HG03039 (cell line): ENCODE data around the gene PDE11A.
A peak's percentile ranks its signal among the peaks of the same experiment; 100 is the strongest.

Experiments
- ATAC-seq: cut with Tn5 transposase; IDR thresholded peaks from one replicate; pipeline ENCODE4 v1.9.1; 2021; ENCODE audit warnings: mild to moderate bottlenecking, moderate library complexity; ENCODE audit not compliant: unreplicated experiment

Gene PDE11A

GRCh38 chr2:177772529-177772928 lies 300.0 kb downstream of the PDE11A start:
- no peak for ATAC-seq

DNA sequence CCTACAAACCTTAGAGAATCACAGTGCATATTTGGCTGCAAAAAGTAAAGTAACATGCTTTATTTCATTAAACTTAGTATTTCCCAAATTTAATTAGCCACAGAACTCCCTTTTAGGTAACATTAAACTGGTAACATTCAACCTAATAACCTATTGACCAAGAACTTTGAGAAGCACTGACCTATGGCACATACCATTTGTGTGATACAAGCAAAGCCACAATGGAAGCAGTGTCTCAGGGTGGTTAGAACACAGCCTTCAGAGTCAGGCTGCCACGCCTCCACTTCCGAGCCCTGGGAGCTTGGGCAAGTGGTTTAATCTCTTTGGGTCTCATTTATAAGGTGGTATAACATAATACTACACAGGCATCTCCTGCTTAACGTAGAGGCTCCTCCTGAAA lies 301.4 kb downstream of the PDE11A start:
- ATAC-seq: no peak

DNA sequence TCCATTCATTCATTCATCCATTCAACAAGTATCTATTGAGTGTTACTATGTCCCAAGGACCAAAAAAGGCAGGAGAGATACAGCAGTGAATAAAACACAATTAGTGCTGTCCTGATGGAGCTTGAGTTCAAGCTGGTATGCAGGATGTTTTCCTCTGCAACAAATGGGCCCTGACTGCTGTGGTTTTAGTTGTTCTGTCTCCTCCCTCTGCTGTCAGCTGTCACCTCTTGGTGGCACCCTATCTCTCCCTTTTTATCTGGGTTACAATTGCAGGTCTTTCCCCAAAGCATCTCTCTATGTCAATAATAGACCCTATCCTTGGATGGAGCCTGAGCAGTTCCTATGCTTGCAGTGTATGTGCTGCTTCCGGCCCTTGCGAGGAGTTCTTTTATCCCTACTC lies 304.8 kb downstream of the PDE11A start:
- ATAC-seq: no peak

DNA sequence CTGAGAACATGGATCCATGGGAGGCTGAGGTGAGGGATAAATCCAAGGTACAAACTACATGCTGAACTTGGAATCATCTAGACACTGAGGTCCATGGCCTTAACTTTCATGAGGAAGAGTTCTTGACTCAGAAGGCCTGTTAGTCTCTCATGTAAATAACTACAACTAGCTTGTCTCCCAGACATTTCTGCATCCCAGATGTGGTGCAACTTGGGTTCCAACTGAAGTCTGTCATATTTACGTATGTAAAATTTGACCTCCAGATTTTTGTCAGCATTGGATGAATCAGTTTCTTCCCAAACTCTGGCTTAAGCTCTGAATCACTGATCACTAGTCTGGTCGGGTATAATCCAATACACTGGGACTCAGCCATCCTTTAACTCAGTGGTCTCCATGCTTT lies 306.9 kb downstream of the PDE11A start:
- no peak for ATAC-seq

GRCh38 chr2:177763531-177764265 lies 308.9 kb downstream of the PDE11A start:
- peak; percentile 94 for ATAC-seq

- ATAC-seq: no peak
Measured at GRCh38 chr2:177759443-177759842, 313.1 kb downstream of the PDE11A start.

- no peak for ATAC-seq
Measured at GRCh38 chr2:177758591-177759371, 313.8 kb downstream of the PDE11A start.

- no peak for ATAC-seq
Measured at GRCh38 chr2:177756336-177756735, 316.2 kb downstream of the PDE11A start.

- ATAC-seq: no peak
Measured at GRCh38 chr2:177754492-177754873, 318.1 kb downstream of the PDE11A start.

GRCh38 chr2:177753682-177754491 lies 318.7 kb downstream of the PDE11A start:
- ATAC-seq: no peak

DNA sequence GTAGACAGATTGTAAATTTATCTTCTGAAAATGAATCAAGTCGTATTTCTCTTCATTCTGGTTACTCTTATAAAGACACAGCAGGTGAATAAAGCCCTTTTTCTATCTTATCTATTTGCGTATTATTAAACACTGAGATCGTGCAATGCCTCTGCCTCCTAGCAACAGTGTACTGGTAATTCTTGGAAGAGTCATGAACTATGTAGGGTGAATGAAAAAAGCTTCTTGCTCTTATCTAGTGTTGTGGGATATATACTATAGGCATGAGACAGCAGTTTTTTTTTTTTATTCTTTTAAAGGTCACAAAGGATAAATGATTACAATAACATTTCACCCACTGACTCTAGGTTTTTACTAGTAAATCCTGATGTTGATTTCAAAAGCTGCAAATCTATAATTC lies 324.2 kb downstream of the PDE11A start:
- ATAC-seq: no peak

- ATAC-seq: no peak
Measured at GRCh38 chr2:177747384-177747783, 325.2 kb downstream of the PDE11A start.

DNA sequence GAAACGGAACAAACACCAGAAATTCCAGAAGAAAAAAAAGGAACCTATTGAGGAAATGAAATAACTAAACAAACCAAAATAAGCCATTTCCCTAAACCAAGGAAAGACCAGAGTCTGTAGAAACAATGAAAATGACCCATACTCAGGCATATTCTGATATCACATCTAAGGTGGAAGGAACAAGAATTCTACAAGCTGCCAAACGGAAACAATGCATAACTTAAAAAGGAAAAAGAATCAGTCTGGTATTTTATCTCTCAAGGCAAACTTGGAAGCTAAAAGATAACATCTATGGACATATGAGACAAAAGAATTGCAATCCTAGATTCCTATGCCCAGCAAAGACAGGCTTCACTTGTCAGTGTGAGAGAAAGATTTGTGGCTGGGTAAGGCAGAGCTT lies 326.2 kb downstream of the PDE11A start:
- no peak for ATAC-seq

DNA sequence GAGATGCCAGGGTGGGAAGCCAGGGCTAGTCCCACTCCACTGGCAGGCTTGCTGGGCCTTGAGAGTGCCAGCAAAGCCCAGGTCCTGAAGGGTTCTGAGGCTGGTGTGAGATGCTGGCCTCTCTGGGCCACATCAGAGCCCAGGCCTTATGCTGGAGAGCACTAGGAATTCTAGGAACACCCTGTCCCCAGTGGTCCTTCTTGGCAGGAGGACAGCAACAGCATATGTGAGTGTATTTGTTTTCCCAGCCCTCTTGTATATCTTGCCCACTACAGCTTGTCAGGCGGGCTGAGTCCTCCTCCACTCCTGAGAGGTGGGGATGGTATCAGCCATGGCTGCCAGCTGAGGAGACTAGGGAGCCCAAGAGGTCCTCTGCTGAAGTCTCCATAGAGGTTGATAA lies 327.0 kb downstream of the PDE11A start:
- ATAC-seq: no peak

DNA sequence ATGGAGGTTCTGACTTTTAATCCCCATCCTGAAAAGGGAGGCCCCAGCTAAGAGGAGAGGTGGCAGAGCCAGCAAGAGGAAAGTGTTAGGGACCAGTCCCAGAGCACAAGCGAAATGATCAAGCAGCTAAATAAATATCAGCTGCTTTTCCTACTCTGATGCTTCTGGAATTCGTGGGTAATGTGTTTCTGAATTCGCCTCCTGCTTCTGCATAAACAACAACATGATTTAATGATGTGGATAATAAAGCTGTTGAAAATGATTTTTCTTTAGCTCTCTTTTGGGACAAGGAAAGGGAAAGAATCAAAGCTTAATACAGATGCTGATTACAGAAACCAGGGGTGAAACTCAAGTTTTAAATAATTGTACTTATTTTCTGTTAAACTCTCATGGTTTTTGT lies 329.7 kb downstream of the PDE11A start:
- no peak for ATAC-seq

DNA sequence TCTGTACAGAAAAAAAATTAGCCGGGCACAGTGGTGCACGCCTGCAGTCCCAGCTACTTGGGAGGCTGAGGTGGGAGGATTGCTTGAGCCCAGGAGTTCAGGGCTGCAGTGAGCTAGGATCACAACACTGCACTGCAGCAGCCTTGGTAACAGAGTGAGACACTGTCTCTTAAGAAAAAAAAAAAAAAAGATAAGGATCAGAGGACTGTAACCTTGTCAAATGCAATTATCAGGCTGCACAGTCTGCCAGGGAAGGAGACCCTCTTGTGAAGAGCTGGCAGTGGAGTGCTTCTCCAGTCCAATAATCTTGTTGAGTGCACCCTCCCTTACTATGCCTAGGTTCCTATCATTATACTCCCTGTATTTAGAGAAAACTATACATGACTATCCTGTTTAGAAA lies 330.7 kb downstream of the PDE11A start:
- ATAC-seq: no peak

DNA sequence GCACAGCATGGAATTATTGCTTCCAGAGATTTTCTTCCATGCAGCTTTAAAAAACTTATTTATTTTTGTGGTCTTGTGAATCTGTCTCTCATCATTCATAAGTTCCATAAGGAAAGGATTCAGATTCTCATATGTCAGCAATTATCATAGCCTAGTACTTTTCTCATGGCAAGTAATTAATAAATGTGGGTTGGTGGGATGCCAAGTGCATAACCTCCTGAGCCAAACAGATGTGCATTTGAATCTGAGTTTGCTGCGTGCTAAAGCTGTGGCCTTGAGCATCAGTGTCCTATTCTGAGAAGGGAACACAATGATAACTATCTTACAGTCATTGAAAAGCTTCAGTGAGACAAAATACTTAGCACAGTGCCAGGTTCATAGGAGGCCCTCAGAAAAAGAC lies 331.9 kb downstream of the PDE11A start:
- no peak for ATAC-seq

DNA sequence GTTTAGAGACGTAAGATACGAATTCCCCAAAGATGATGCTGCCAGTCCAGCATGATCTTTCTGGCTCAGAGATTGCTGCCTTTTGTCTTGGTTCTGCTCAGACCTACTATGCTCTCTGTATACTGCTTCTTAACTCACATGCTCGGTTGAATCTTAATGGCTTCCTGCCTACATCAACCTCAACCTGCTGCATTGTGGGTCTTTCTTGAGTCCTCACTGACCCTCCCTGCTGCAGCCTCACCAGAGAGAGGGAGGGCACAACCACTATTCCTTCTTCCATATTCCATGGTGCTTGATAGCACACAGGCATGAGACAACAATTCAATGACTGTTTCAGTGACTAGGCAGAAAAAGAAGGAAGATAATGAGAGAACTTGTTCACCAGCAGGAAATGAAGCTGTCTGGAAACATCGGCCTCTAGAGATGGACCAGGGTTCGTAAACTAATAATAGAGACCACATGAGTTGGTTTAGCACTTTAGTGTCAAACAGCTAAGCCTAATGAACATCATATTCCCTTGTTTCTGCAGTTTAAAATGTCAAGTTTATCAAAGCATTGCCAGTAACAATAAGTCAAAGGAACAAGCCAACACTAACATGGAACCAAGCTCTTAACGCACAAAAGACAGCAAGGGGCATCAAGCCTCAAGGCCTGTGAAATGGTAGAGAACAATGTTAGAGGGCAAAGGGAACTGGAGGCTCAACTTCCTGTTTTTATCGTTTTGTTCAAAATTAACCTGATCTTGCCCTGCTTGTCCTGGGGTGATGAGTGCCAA lies 333.9 kb downstream of the PDE11A start:
- no peak for ATAC-seq

GRCh38 chr2:177735318-177735803 lies 337.2 kb downstream of the PDE11A start:
- no peak for ATAC-seq

GRCh38 chr2:177733322-177733855 lies 339.2 kb downstream of the PDE11A start:
- no peak for ATAC-seq
